K562 (cell line): ENCODE measurements around the gene KLC1. TPM values are rescaled to one million over a fixed set of nuclear protein-coding genes. Genes with fewer than 3 reads are reported as not detected.

Experiments used
- BDP1 ChIP-seq: IDR thresholded peaks from 3 replicates; pipeline ENCODE4 v1.6.1; 2011; ENCODE audit not compliant: insufficient read length, insufficient read depth
- CCAR2 ChIP-seq: fragments of 200-400 bp; formaldehyde crosslinking; IDR thresholded peaks from 2 replicates; pipeline ENCODE4 v1.6.1; 2017; ENCODE audit warnings: mild to moderate bottlenecking, low read depth, low read length
- EZH2 ChIP-seq: IDR thresholded peaks from 2 replicates; pipeline ENCODE4 v1.6.1; 2012; ENCODE audit warnings: low read depth, mild to moderate bottlenecking, inconsistent platforms, low read length, borderline replicate concordance
- HEY1 ChIP-seq: fragments of 250-450 bp; sonication (Bioruptor Pico); IDR thresholded peaks from 2 replicates; pipeline ENCODE4 v1.5.0; 2020; ENCODE audit warnings: mild to moderate bottlenecking, moderate library complexity, borderline replicate concordance
- HNRNPL ChIP-seq: fragments of 200-400 bp; formaldehyde crosslinking; IDR thresholded peaks from 2 replicates; pipeline ENCODE4 v1.6.1; 2017; ENCODE audit warnings: low read depth, mild to moderate bottlenecking, low read length
- MAFG ChIP-seq: fragments of 450-650 bp; conservative IDR thresholded peaks from 2 replicates; pipeline ENCODE4 v1.6.1; 2016; ENCODE audit warnings: missing genetic modification characterization, missing compliant biosample characterization
- MECOM ChIP-seq: fragments of 250-450 bp; sonication (Bioruptor Pico); IDR thresholded peaks from 2 replicates; pipeline ENCODE4 v1.8.0; 2022; ENCODE audit warnings: inconsistent platforms
- NR1H2 ChIP-seq: sonication (generic); formaldehyde crosslinking; IDR thresholded peaks from 2 replicates; pipeline ENCODE4 v1.4.0; 2020; ENCODE audit warnings: mild to moderate bottlenecking, missing genetic modification reagents
- RBFOX2 ChIP-seq: fragments of 200-400 bp; formaldehyde crosslinking; IDR thresholded peaks from 2 replicates; pipeline ENCODE4 v1.6.1; 2017; ENCODE audit warnings: low read depth, mild to moderate bottlenecking, low read length, moderate library complexity
- SRSF1 ChIP-seq: fragments of 200-400 bp; formaldehyde crosslinking; IDR thresholded peaks from 2 replicates; pipeline ENCODE4 v1.6.1; 2017; ENCODE audit warnings: mild to moderate bottlenecking, low read depth, low read length, moderate library complexity
- TAF15 ChIP-seq: fragments of 200-400 bp; formaldehyde crosslinking; IDR thresholded peaks from 2 replicates; pipeline ENCODE4 v1.6.1; 2017; ENCODE audit warnings: mild to moderate bottlenecking, low read depth, low read length, moderate library complexity
- ZNF124 ChIP-seq: sonication (generic); formaldehyde crosslinking; IDR thresholded peaks from 2 replicates; pipeline ENCODE4 v1.8.1; 2022; ENCODE audit warnings: missing genetic modification reagents
- ZNF239 ChIP-seq: fragments of 250-450 bp; sonication (Bioruptor Pico); IDR thresholded peaks from 2 replicates; pipeline ENCODE4 v1.4.0; 2020; ENCODE audit warnings: mild to moderate bottlenecking
- ZNF79 ChIP-seq: fragments of 250-450 bp; sonication (Bioruptor Pico); IDR thresholded peaks from 2 replicates; pipeline ENCODE4 v1.4.0; 2020; ENCODE audit warnings: low read depth, mild to moderate bottlenecking, moderate library complexity
- polyA plus RNA-seq, 8 experiments: library from polyadenylated mRNA; depleted of rRNA in 4 of 8; stranded (reverse) in 5 of 8; unstranded in 3 of 8; fragments of >200 nt; fragmentation: Nextera tagmentation in 2 of 8; fragmentation: Illumina TruSeq in 1 of 8; extraction: Ambion mirVana in 2 of 8; extraction: Trizol in 1 of 8; gene quantifications; 2 replicates each; pipeline versions ENCODE4 v1.2.1 to v1.2.3, GENCODE V29; 2011 to 2014; ENCODE audit warnings: inconsistent platforms in 1 of 8, missing spikeins in 1 of 8
- total RNA-seq, 7 experiments: library from RNA; depleted of rRNA in 6 of 7; stranded (reverse); fragments of >200 nt in 6 of 7; fragmentation: Illumina TruSeq in 2 of 7; extraction: Trizol in 2 of 7; gene quantifications; 2 replicates each; pipeline versions ENCODE4 v1.2.1 to v1.2.3, GENCODE V29; 2011 to 2021; ENCODE audit warnings: low replicate concordance in 1 of 7
- TF ChIP-seq, protein P1 (sequence below): fragments of 250-450 bp; sonication (Bioruptor Pico); IDR thresholded peaks from 2 replicates; pipeline ENCODE4 v1.5.0; 2021
- TF ChIP-seq, protein P2 (sequence below): fragments of 250-450 bp; sonication (Bioruptor Pico); IDR thresholded peaks from 2 replicates; pipeline ENCODE4 v1.5.0; 2021; ENCODE audit warnings: mild to moderate bottlenecking, borderline replicate concordance
- TF ChIP-seq, protein P3 (sequence below): fragments of 250-450 bp; sonication (Bioruptor Pico); IDR thresholded peaks from 2 replicates; pipeline ENCODE4 v1.4.0; 2020; ENCODE audit warnings: mild to moderate bottlenecking, moderate library complexity
- TF ChIP-seq, protein P4 (sequence below): fragments of 450-650 bp; formaldehyde crosslinking; IDR thresholded peaks from 2 replicates; pipeline ENCODE4 v1.4.0; 2022; ENCODE audit warnings: mild to moderate bottlenecking, moderate library complexity
- TF ChIP-seq, protein P5 (sequence below), 2 experiments: fragments of 450-650 bp; IDR thresholded peaks; 2 replicates each; pipeline ENCODE4 v1.6.1; 2016

KLC1 gene
- total and polyA plus RNA-seq, 9 of the 15 experiments (the other 6 are each of a cell fraction or from before 2014, with no cell fraction given) = 4.9 to 134 (median 54.8) TPM

DNA sequence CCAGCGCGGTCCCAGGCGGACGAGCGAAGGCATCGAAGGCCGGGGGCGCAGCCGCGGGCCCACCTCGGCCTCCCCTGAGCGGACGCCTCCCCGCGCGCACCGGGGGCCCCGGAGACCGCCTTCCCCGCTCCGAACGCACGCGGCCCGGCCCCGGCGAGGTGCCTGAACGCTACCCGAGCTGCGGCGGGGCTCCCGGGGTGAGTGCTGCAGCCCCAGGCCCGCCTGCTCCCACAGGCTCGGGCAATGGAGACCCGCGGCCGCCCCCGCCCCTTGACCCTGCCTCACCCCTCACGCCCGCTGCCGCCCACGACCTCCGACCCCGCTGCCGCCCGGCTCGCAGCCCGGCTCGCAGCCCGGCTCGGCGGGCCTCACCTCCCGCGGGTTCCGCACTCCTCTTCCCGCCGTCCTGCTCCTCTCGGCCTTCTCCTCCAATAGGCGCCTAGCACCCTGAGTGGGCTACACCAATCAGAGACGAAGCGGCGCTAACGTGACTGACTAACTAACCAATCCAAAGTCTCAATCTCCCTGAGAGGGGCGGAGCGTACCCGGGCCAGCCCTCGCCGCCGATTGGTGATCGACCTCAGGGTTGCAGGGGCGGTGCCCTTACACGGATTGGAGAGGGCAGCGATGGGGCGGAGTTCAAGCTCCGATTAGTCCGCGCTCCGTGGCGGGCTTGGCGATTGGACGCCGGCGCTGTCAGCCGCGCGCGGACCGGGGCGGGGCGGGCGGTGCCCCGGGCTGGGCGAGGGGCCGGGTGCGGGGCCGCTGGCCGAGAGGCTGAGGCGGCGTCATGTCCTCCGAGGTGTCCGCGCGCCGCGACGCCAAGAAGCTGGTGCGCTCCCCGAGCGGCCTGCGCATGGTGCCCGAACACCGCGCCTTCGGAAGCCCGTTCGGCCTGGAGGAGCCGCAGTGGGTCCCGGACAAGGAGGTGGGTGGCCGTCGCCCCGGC is 86.3 kb downstream of the KLC1 start, which contains the start of the genes XRCC3 and ZFYVE21 (continued):
- peak; percentile 91 for TF ChIP-seq RBFOX2
- TF ChIP-seq EZH2 = no peak
- no peak for TF ChIP-seq BDP1
- TF ChIP-seq MECOM (CRISPR knock-in tag) = no peak
- TF ChIP-seq, protein P1, sequence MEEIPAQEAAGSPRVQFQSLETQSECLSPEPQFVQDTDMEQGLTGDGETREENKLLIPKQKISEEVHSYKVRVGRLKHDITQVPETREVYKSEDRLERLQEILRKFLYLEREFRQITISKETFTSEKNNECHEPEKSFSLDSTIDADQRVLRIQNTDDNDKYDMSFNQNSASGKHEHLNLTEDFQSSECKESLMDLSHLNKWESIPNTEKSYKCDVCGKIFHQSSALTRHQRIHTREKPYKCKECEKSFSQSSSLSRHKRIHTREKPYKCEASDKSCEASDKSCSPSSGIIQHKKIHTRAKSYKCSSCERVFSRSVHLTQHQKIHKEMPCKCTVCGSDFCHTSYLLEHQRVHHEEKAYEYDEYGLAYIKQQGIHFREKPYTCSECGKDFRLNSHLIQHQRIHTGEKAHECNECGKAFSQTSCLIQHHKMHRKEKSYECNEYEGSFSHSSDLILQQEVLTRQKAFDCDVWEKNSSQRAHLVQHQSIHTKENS (CRISPR knock-in tag) = no peak
- TF ChIP-seq, protein P2, sequence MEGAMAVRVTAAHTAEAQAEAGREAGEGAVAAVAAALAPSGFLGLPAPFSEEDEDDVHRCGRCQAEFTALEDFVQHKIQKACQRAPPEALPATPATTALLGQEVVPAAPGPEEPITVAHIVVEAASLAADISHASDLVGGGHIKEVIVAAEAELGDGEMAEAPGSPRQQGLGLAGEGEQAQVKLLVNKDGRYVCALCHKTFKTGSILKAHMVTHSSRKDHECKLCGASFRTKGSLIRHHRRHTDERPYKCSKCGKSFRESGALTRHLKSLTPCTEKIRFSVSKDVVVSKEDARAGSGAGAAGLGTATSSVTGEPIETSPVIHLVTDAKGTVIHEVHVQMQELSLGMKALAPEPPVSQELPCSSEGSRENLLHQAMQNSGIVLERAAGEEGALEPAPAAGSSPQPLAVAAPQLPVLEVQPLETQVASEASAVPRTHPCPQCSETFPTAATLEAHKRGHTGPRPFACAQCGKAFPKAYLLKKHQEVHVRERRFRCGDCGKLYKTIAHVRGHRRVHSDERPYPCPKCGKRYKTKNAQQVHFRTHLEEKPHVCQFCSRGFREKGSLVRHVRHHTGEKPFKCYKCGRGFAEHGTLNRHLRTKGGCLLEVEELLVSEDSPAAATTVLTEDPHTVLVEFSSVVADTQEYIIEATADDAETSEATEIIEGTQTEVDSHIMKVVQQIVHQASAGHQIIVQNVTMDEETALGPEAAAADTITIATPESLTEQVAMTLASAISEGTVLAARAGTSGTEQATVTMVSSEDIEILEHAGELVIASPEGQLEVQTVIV (CRISPR knock-in tag) = no peak
- TF ChIP-seq SRSF1 = no peak
- TF ChIP-seq TAF15 = no peak
- TF ChIP-seq, protein P3, sequence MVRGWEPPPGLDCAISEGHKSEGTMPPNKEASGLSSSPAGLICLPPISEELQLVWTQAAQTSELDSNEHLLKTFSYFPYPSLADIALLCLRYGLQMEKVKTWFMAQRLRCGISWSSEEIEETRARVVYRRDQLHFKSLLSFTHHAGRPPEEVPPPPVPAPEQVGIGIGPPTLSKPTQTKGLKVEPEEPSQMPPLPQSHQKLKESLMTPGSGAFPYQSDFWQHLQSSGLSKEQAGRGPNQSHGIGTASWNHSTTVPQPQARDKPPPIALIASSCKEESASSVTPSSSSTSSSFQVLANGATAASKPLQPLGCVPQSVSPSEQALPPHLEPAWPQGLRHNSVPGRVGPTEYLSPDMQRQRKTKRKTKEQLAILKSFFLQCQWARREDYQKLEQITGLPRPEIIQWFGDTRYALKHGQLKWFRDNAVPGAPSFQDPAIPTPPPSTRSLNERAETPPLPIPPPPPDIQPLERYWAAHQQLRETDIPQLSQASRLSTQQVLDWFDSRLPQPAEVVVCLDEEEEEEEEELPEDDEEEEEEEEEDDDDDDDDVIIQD = no peak
- no peak for TF ChIP-seq MAFG (tag)
- TF ChIP-seq ZNF124 = no peak
- no peak for TF ChIP-seq ZNF79 (CRISPR knock-in tag)
- no peak for TF ChIP-seq HNRNPL
- TF ChIP-seq NR1H2 = no peak
- no peak for TF ChIP-seq HEY1
- TF ChIP-seq ZNF239 (CRISPR knock-in tag) = no peak
- TF ChIP-seq, protein P4, sequence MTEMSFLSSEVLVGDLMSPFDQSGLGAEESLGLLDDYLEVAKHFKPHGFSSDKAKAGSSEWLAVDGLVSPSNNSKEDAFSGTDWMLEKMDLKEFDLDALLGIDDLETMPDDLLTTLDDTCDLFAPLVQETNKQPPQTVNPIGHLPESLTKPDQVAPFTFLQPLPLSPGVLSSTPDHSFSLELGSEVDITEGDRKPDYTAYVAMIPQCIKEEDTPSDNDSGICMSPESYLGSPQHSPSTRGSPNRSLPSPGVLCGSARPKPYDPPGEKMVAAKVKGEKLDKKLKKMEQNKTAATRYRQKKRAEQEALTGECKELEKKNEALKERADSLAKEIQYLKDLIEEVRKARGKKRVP (CRISPR knock-in tag) = no peak
- TF ChIP-seq, protein P5, sequence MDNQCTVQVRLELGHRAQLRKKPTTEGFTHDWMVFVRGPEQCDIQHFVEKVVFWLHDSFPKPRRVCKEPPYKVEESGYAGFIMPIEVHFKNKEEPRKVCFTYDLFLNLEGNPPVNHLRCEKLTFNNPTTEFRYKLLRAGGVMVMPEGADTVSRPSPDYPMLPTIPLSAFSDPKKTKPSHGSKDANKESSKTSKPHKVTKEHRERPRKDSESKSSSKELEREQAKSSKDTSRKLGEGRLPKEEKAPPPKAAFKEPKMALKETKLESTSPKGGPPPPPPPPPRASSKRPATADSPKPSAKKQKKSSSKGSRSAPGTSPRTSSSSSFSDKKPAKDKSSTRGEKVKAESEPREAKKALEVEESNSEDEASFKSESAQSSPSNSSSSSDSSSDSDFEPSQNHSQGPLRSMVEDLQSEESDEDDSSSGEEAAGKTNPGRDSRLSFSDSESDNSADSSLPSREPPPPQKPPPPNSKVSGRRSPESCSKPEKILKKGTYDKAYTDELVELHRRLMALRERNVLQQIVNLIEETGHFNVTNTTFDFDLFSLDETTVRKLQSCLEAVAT (IDR thresholded peaks at IDR 0.05) = peak in 1 of 2 experiments; percentile 96; a peak in 1 of 4 replicates
- TF ChIP-seq CCAR2 = no peak
